Stimulated activated CD4-positive, alpha-beta T cell treated with anti-CD3 and anti-CD28 coated beads, Interleukin-15, amount 100 ng/mL, for 1 hour (primary cell): ENCODE data around the gene HDAC5.
"Not testable (repeated sequence)": the region's sequence is repeated elsewhere in the genome, so short reads cannot be mapped to it uniquely, and the experiment has no call there.

ENCODE experiments used
- DNase-seq, 2 donors: peaks; one replicate each; pipeline ENCODE4 v3.0.0-alpha.2; 2020; ENCODE audit warnings: low read depth in 1 of 2, low spot score in 1 of 2

The HDAC5 gene

GRCh38 chr17:44069974-44070454 lies 53.4 kb downstream of the HDAC5 start:
- DNase-seq = no peak

GRCh38 chr17:44067545-44067940 lies 55.9 kb downstream of the HDAC5 start:
- DNase-seq = no peak

- peak; percentile 79 to 92 for DNase-seq
Measured at GRCh38 chr17:44066204-44066930, 57.1 kb downstream of the HDAC5 start, which contains the start of gene LSM12. Gene LSM12 (minus strand): TSS chr17:44066671. CDS start chr17:44066587, 84 bp downstream.

GRCh38 chr17:44065668-44066203 lies 57.7 kb downstream of the HDAC5 start:
- no peak for DNase-seq

- DNase-seq = no peak
Measured at GRCh38 chr17:44063704-44064639, 59.5 kb downstream of the HDAC5 start.

GRCh38 chr17:44062871-44063270 lies 60.6 kb downstream of the HDAC5 start:
- DNase-seq = no peak

- no peak for DNase-seq
Measured at GRCh38 chr17:44061446-44061845, 62.0 kb downstream of the HDAC5 start.

GRCh38 chr17:44059101-44059892 lies 64.1 kb downstream of the HDAC5 start:
- no peak for DNase-seq

- DNase-seq = no peak
Measured at GRCh38 chr17:44053125-44053872, 70.1 kb downstream of the HDAC5 start.

GRCh38 chr17:44049294-44050060 lies 74.0 kb downstream of the HDAC5 start:
- no peak for DNase-seq

- DNase-seq = not testable (repeated sequence)
Measured at GRCh38 chr17:44046893-44047292, 76.5 kb downstream of the HDAC5 start.

GRCh38 chr17:44045486-44045885 lies 78.0 kb downstream of the HDAC5 start:
- DNase-seq = no peak

- no peak for DNase-seq
Measured at GRCh38 chr17:44044071-44044470, 79.4 kb downstream of the HDAC5 start.

- no peak for DNase-seq
Measured at GRCh38 chr17:44043272-44043696, 80.2 kb downstream of the HDAC5 start.

- DNase-seq = no peak
Measured at GRCh38 chr17:44039829-44040635, 83.4 kb downstream of the HDAC5 start.

- DNase-seq = no peak
Measured at GRCh38 chr17:44038604-44039011, 84.8 kb downstream of the HDAC5 start.

GRCh38 chr17:44037471-44037870 lies 86.0 kb downstream of the HDAC5 start:
- no peak for DNase-seq

GRCh38 chr17:44034688-44035087 lies 88.8 kb downstream of the HDAC5 start:
- DNase-seq = not testable (repeated sequence)
